NCI-H2196 treated with DMSO at 0.1 percent for 48 hours (cell line): ENCODE data around the gene RPS6KB2.

Experiments used
- DNase-seq: peaks from one replicate; lab custom pipeline; 2025; ENCODE audit not compliant: unreplicated experiment; lab: John Stamatoyannopoulos, UW

The RPS6KB2 gene

GRCh38 chr11:67428052-67429001 is at the start of gene RPS6KB2:
Gene RPS6KB2 (plus strand): TSS chr11:67428494. CDS start chr11:67428546, 52 bp downstream.
- peak; percentile 89 for DNase-seq

- no peak for DNase-seq
Observed at GRCh38 chr11:67378544-67378943, 49.8 kb upstream of the RPS6KB2 start.

- DNase-seq: no peak
Observed at GRCh38 chr11:67379061-67380058, 48.9 kb upstream of the RPS6KB2 start.

GRCh38 chr11:67381244-67381972 is 46.9 kb upstream of the RPS6KB2 start:
- DNase-seq: no peak

GRCh38 chr11:67382276-67383136 is 45.8 kb upstream of the RPS6KB2 start:
- DNase-seq: peak; percentile 54

GRCh38 chr11:67384851-67385366 is 43.4 kb upstream of the RPS6KB2 start:
- no peak for DNase-seq

- DNase-seq: no peak
Observed at GRCh38 chr11:67387069-67387468, 41.2 kb upstream of the RPS6KB2 start.

- no peak for DNase-seq
Observed at GRCh38 chr11:67387518-67387917, 40.8 kb upstream of the RPS6KB2 start.

GRCh38 chr11:67389477-67389876 is 38.8 kb upstream of the RPS6KB2 start:
- DNase-seq: peak; percentile 27

- DNase-seq: no peak
Observed at GRCh38 chr11:67390947-67391303, 37.4 kb upstream of the RPS6KB2 start.

- peak; percentile 84 for DNase-seq
Observed at GRCh38 chr11:67391304-67392182, 36.8 kb upstream of the RPS6KB2 start, which contains the start of gene RAD9A. Gene RAD9A (plus strand): TSS chr11:67391986. CDS start chr11:67392045, 59 bp downstream.

GRCh38 chr11:67392183-67392715 is 36.0 kb upstream of the RPS6KB2 start:
- no peak for DNase-seq

- no peak for DNase-seq
Observed at GRCh38 chr11:67393437-67393836, 34.9 kb upstream of the RPS6KB2 start.

GRCh38 chr11:67393990-67394389 is 34.3 kb upstream of the RPS6KB2 start:
- DNase-seq: no peak

- DNase-seq: no peak
Observed at GRCh38 chr11:67395555-67396258, 32.6 kb upstream of the RPS6KB2 start.

- DNase-seq: no peak
Observed at GRCh38 chr11:67396259-67396581, 32.1 kb upstream of the RPS6KB2 start.

GRCh38 chr11:67396587-67397389 is 31.5 kb upstream of the RPS6KB2 start:
- no peak for DNase-seq
